ENCODE data around the gene LHX4. TPM values are rescaled to one million over a fixed set of nuclear protein-coding genes. Genes with fewer than 3 reads are reported as not detected.
A peak's percentile ranks its signal among the peaks of the same experiment; 100 is the strongest.

Gene LHX4
- total and polyA plus RNA-seq, 9 of the 15 experiments (the other 6 are each of a cell fraction or from before 2014, with no cell fraction given): 0.01 to 0.11 (median 0.07) TPM; not detected in 5

DNA sequence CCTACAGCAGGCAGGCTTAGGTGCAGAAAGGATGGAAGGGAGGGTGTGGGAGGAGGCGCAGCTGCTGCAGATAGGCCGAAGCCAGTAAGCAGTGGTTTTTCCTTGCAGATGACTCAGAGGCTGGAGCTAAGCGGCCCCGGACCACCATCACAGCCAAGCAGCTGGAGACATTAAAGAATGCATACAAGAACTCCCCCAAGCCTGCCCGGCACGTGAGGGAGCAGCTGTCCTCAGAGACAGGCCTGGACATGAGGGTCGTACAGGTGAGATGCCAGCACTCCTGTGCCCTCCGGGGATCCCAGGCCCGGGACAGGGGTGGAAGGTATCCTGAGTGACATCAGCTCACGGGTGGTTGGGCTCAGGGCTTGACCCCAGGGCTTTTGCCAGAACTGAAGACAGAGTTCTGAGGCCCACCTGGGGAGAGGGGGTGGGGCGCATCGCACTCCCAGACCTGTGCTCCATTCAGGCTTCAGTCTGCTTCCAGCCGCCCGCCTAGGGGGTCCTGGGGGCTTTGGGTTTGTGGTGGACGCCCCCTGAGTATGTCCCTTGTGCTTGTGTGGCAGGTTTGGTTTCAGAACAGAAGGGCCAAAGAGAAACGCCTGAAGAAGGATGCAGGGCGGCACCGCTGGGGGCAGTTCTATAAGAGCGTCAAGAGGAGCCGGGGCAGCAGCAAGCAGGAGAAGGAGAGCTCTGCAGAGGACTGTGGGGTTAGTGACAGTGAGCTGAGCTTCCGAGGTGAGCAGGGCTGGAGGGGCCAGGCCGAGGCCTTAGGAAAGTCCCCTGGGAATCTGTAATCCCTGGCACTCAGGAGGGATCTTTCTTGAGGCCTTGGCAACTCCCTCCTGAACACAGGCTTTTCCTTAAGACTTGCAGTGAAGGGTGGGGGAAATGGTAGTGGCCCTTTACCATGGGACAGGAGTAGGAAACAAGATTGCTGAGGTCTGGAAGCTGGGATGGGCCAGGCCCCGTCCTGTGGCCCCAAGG lies 41.5 kb downstream of the LHX4 start (continued):
- TF ChIP-seq, protein P1, sequence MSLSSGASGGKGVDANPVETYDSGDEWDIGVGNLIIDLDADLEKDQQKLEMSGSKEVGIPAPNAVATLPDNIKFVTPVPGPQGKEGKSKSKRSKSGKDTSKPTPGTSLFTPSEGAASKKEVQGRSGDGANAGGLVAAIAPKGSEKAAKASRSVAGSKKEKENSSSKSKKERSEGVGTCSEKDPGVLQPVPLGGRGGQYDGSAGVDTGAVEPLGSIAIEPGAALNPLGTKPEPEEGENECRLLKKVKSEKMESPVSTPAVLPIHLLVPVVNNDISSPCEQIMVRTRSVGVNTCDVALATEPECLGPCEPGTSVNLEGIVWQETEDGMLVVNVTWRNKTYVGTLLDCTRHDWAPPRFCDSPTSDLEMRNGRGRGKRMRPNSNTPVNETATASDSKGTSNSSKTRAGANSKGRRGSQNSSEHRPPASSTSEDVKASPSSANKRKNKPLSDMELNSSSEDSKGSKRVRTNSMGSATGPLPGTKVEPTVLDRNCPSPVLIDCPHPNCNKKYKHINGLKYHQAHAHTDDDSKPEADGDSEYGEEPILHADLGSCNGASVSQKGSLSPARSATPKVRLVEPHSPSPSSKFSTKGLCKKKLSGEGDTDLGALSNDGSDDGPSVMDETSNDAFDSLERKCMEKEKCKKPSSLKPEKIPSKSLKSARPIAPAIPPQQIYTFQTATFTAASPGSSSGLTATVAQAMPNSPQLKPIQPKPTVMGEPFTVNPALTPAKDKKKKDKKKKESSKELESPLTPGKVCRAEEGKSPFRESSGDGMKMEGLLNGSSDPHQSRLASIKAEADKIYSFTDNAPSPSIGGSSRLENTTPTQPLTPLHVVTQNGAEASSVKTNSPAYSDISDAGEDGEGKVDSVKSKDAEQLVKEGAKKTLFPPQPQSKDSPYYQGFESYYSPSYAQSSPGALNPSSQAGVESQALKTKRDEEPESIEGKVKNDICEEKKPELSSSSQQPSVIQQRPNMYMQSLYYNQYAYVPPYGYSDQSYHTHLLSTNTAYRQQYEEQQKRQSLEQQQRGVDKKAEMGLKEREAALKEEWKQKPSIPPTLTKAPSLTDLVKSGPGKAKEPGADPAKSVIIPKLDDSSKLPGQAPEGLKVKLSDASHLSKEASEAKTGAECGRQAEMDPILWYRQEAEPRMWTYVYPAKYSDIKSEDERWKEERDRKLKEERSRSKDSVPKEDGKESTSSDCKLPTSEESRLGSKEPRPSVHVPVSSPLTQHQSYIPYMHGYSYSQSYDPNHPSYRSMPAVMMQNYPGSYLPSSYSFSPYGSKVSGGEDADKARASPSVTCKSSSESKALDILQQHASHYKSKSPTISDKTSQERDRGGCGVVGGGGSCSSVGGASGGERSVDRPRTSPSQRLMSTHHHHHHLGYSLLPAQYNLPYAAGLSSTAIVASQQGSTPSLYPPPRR (CRISPR knock-in tag; IDR thresholded peaks at IDR 0.05; ENCODE audit: borderline replicate concordance): 0 out of 2 replicates have a peak, but pooled peaks have one; percentile 87
- TF ChIP-seq SMARCA4 (IDR thresholded peaks at IDR 0.05): peak; percentile 78
- TF ChIP-seq MYNN (IDR thresholded peaks at IDR 0.05): peak; percentile 61; the same call in 1 of the 2 replicates
- TF ChIP-seq MYNN (CRISPR knock-in tag; IDR thresholded peaks at IDR 0.05): no peak
- TF ChIP-seq NR2C1 (IDR thresholded peaks at IDR 0.05): no peak
- no peak for TF ChIP-seq NR2C1 (tag; IDR thresholded peaks at IDR 0.05)
- no peak for TF ChIP-seq HSF4 (CRISPR knock-in tag; IDR thresholded peaks at IDR 0.05; ENCODE audit: borderline replicate concordance)
- peak in 1 of 2 experiments; percentile 38; a peak in 1 of 4 replicates for TF ChIP-seq TRIM24 (IDR thresholded peaks at IDR 0.05)

All from K562 (cell line).